Epithelial cell of esophagus (primary cell): ENCODE data around the gene ARHGAP10.

Source experiments
- DNase-seq: peaks from one replicate; pipeline ENCODE4 v3.0.0; 2010; ENCODE audit warnings: low read depth
- H3K4me3 ChIP-seq: 2 replicates; pipeline ENCODE4 v1.5.1; 2011; ENCODE audit warnings: mild to moderate bottlenecking, low read length, control low read depth
- CTCF ChIP-seq: IDR thresholded peaks from 2 replicates; pipeline ENCODE4 v1.5.1; 2011; ENCODE audit warnings: low read depth, mild to moderate bottlenecking, low read length, control low read depth, inconsistent platforms; ENCODE audit not compliant: insufficient read depth; ENCODE audit errors: missing control alignments

ARHGAP10 gene

GRCh38 chr4:147731580-147732517 lies at the start of gene ARHGAP10:
Gene ARHGAP10 (plus strand): TSS chr4:147732088. CDS start chr4:147732302, 214 bp downstream.
- H3K4me3 ChIP-seq, result peak within 1 kb of the TSS; percentile 81
- DNase-seq, result peak; percentile 85
- TF ChIP-seq CTCF, result no peak

- H3K4me3 ChIP-seq, result peak overlapping the region; percentile 87
- DNase-seq, result no peak
- TF ChIP-seq CTCF, result no peak
Measured at GRCh38 chr4:147682755-147683154, 49.1 kb upstream of the ARHGAP10 start.

GRCh38 chr4:147683188-147683591 lies 48.7 kb upstream of the ARHGAP10 start:
- no peak for TF ChIP-seq CTCF
- H3K4me3 ChIP-seq, result peak overlapping the region; percentile 87
- DNase-seq, result peak; percentile 29

- TF ChIP-seq CTCF, result no peak
- DNase-seq, result peak; percentile 89
- H3K4me3 ChIP-seq, result peak within 1 kb of the TSS; percentile 87
Measured at GRCh38 chr4:147683717-147684700, 47.9 kb upstream of the ARHGAP10 start, which contains the start of gene PRMT9. Gene PRMT9 (minus strand): TSS chr4:147684163. CDS start chr4:147683987, 176 bp downstream.

- H3K4me3 ChIP-seq, result no peak overlapping the region
- no peak for DNase-seq
- TF ChIP-seq CTCF, result no peak
Measured at GRCh38 chr4:147689067-147689466, 42.8 kb upstream of the ARHGAP10 start.

- DNase-seq, result no peak
- no peak for TF ChIP-seq CTCF
- H3K4me3 ChIP-seq, result no peak overlapping the region
Measured at GRCh38 chr4:147691820-147692219, 40.1 kb upstream of the ARHGAP10 start.
